IPS DF 19.7 (cell line): ENCODE measurements around the gene GLT8D2.

Experiments
- DNase-seq: peaks from one replicate; pipeline ENCODE4 v3.0.0-alpha.2; 2013; ENCODE audit warnings: low read depth, low spot score

The GLT8D2 gene

DNA sequence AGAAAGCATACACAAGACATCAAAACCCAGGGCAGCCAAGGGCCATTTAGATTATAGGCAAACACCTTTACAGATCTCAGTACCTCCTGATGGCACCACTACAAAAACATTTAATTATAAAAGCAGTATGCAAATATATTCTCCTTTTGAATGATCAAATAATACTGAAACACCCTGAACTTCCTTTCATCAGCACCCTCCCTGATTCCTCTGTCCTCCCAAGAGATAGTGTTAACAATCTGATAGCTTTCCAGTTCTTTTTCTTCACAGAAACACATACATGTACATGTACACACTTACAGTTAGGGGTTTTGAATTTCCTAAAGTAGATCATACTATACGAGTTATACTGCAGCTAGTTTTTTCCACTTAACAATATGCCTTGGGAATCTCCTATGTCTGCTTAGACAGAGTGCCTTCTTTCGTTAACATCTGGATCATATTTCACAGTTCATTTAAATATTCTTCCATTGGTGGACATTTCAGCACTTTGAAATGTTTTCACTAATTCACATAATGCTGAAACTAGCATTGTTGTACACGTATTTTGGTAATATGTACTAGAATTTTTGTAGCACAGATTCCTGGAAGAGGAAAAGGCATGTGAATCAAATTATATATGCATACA is 49.1 kb downstream of the GLT8D2 start:
- no peak for DNase-seq

DNA sequence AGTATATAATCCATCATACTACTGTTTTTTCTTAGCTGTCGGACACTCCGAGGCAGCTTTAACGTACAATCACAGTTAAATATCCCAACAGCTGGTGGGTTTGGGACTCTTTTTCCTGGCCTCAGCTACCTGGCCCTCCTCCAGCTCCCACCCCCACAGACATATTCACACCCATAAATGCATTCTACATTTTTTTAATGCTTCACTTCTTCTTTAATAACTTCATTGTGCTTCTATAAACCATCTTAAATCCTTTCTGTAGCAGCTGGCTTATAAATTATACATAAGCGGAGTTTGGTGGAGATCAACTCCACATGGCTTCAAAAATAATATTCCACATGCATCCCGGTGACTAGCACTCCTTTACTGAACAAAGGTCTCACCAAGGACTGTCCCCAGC is 51.0 kb downstream of the GLT8D2 start:
- no peak for DNase-seq

DNA sequence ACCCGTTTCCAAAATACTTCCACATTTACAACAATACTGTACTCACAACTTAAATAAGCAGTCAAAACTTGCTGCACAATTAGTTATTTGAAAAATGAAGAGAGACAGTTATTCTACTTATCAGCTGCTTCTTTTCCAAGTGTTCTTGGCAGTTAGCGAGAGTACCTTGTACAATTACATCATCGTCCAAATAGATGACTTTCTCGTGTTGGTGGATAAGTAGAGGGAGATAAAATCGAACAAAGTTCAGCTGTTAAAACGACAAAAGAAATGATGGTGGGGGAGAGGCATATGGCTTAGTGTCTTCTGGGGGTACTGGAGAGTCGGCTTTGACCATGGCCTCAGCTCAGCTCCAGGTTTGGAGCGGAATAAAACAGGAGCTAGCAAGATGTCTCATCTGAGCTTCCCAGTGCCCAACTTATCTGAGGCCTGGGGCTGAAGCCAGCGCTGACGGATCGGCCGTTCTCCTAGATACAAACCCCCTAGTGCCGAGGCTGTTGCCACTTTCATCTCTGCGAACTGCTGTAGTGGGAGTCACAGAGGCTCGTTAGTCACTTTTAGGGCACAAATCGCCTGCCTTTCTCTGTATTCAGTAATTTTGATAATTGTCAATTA is 52.6 kb downstream of the GLT8D2 start:
- DNase-seq, result no peak

DNA sequence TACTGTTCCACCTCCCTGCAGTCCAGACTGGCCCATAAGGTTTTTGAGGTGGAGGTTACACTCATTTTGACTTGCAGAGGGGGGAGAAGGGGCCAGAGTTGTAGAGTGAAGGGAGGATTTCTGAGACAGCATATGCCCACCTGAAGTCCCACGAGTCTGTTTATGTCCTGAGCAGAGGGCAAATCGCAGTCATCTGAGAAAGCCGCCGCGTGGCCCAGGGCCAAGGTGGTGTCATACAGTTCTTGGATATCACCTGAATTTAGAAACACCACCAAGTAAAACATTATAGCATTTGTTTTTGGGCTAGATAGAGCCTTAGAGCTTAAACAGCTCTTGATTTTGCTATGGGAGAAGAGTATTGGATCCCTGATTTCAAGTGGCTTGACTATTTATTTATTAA is 53.4 kb downstream of the GLT8D2 start:
- DNase-seq, result no peak

DNA sequence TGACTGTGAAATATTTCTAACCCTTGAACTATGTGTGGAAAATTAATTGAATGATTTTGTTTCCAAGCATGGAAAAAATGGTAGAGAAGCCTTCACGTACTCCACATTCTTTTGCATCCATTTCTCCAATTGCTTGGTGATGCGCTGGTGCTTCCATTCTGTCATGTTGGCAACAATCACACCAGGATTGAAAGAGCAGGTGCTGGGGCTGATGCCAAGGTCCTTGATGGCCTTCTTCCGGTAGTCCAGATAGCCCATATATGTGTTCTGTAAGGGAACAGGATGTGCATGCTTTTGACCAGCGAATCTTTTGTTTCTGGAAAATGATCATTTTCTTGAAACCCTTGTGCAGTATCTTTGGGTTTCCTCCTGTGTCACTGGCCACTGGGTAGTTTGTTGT is 55.8 kb downstream of the GLT8D2 start:
- DNase-seq, result no peak

DNA sequence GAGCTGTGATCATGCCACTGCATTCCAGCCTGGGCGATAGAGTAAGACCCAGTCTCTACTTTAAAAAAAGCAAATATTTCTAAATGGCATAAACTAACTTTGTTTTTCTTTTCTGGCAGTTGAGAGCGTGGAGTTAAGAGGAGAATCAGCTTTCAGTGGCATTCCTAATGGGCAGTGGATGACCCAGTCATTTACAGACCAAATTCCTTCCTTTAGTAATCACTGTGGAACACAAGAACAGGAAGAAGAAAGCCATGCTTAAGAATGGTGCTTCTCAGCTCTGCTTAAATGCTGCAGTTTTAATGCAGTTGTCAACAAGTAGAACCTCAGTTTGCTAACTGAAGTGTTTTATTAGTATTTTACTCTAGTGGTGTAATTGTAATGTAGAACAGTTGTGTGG is 63.2 kb downstream of the GLT8D2 start:
- DNase-seq, result peak; percentile 38

DNA sequence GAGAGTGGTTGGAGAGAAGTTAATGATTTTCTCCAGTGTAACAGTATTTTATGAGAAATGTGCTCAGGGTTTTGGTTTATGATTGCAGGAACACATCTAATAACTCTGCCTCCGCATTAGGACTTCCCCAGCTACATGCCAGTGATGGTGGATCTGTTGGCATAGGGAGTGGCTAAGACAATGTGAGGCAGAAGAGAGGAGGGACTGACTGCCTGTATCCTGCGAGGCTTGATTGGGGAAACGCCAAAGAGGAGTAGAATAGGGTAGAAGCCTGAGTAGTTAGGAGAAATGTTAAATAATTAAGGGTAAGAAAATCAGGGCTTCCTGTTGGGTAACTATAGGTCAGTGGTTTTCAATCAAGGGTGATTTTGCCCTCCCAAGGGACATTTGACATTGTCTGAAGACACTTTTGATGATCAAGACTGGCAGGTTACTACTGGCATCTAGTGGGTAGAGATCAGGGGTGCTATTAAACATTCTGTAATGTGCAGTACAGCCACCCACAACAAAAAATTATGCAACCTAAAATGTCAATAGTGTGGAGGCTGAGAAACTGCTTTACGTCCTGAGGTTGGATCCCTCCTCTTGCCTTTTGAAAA is 71.5 kb downstream of the GLT8D2 start:
- DNase-seq, result no peak

DNA sequence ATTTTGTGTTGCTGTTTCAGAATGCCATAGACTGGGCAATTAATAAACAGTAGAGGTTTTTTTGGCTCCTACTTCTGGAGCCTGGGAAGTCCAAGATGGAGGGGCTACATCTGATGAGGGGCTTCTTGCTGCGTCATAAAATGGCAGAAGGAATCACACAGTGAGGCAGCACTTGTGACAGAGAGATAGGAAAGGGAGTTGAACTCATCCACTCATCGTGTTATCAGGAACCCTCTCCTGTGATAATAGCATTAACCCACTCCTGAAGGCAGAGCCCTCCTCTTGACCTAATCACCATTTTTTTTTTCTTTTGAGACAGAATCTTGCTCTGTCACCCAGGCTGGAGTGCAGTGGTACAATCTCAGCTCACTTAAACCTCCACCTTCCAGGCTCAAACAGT is 74.6 kb downstream of the GLT8D2 start:
- no peak for DNase-seq

DNA sequence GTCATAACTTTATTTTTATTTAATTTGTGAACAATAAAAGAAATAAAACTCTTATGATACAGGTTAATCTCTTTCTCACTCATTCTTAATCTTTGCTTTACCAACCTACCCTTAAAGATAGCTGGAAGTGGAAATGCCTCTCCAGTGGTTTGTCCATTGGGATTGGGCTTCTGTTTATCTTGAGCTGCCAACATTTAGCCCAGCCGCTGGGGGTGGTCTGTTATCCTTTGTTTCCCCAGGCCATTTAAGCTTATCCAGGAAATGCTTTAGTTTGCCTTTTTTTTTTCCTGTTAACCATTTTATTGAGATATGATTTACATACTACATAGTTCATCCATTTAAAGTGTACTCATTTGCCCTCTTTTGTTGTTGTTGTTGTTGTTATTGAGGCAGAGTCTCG is 76.1 kb downstream of the GLT8D2 start:
- DNase-seq, result no peak

DNA sequence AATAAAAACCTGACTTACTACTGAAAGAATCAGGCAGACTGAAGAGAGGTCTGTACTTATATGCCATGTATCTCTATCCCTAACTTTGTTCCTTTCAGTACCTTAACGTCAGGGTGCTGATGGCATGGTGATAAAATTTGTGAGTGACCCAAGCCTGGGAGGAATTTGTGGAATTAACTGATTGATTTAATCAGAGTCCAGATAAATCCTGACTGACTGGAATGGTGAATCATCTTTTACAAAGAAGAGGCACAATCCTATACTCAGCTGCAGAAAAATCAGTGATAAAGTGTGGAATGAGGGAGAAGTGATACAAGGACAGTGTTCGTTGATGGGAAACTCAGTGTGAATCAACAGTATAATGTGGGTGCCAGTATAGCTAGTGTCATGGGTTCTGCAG is 80.6 kb downstream of the GLT8D2 start:
- no peak for DNase-seq

DNA sequence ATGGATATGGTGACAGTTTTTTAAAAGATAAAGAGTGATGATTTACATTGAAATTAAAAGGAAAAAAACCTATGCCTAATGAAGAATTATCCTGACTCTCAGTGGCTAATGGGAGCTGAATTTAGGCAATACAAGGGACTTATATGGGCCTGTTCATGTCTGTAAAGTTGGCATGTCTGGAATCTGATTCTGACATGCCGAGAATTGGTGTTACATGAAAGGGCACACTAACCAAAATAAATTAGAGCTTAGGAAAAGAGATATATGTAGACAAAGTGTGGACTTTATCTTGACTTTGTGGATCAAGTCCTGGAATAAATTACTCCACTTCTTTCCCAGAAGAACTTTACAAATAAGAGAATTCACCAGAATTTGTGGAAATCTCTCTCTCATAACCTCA is 83.3 kb downstream of the GLT8D2 start:
- no peak for DNase-seq

DNA sequence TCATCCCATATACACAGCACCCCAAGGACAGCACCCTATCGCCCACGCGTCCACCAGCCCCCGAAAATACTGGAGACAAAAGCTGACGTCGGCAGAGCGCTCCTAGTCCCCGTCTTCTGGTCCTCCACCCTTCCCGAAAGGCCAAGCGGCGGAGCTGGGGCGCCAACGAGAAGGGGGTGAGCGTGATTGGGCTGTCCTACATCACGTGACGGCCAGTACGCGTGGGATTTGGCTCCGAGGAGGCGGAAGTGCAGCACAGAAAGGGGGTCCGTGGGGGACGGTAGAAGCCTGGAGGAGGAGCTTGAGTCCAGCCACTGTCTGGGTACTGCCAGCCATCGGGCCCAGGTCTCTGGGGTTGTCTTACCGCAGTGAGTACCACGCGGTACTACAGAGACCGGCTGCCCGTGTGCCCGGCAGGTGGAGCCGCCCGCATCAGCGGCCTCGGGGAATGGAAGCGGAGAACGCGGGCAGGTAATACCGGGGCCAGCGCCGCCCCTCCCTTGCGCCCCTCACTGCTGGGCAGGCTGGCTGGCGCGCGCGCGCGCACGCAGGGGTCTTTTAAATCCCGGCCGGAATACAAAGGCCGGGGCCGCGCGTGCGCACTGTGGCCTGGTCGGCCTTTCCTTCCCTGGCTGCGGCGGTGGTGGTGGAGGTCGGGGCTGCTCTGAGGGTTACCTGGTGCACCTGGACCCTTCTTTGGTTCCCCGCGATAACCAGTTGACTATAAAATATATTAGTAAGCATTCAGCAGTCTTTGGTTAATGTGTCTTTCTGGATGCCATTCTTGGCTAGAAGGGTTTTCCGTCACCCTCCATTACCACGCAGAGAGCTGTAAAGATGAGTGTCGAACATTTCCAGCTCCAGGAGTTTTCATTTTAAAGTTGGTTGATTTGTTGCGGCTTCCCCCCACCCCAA is 84.1 kb downstream of the GLT8D2 start, which contains the start of gene TDG:
TDG (plus strand) TSS at position 283 of the 915 bp plus-strand sequence; CDS start at position 449, 166 bp downstream.
- peak; percentile 96 for DNase-seq

DNA sequence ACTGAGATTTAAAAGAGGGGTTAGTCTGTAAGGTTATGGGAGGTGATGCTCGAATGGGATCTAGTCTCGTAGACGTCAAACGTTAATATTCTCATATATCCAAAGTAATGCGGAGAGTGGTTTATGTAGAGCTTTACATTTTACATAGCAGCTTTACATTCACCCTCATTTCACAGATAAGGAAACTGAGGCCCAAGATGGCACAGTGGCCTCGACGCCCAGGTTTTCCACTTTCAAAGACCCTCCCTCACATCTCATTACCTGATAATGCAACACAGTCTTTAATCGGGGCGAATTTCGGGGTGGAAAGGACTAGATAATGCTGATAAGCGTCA is 84.8 kb downstream of the GLT8D2 start:
- no peak for DNase-seq

DNA sequence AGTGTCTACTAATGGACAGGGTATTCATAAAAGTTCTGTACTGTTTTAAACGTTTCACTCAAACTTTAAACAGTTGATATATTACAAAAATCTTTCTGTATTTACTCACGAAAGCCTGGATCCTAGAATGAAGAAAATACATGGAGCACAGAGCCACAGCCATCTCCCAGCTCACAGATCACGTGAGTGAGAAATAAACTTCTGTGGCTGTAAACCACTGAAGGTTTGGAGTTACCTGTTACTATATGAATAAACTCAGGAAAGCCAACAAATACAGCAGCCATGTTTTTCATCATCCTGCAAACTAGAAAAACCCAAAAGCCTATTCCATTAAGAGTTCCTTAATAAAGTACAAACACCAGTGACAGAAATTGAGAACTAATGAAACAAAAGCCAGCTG is 85.2 kb downstream of the GLT8D2 start:
- no peak for DNase-seq

DNA sequence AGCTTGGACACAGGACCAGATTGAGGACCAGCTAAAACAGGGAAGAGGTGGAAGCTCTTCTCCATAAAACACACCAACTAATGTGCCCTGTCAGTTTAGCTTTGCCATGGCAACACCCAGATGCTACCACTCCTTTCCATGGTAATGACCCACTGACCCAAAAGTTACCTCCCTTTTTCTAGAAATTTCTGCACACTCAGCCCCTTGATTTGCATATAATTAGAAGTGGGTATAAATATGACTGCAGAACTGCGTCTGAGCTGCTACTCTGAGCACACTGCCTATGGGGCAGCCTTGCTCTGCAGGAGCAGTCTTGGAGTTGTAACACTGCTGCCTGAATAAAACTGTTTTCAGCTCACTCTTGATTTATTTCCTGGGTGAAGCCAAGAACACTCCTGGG is 87.5 kb downstream of the GLT8D2 start:
- no peak for DNase-seq

DNA sequence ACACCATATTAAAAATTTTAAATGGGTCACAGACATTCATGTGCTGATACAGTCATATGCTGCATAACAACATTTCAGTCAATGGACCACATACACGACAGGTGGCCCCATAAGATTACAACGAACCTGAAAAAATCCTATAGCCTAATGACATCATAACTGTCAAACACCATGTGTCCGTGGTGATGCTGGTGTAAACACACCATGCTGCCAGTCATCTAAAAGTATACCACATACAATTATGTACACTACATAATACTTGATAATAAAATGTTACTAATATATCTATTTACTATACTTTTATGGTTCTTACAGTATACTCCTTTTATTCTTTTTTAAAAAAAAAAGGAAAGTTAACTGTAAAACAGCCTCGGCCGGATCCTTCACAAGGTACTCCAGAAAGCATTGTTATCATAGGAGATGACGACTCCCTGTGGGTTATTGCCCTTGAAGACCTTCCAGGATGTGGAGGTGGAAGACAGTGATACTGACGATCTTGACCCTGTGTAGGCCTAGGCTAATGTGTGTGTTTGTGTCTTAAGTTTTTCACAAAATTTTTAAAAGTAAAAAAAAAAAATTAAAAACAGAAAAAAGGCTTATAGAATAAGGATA is 89.3 kb downstream of the GLT8D2 start:
- no peak for DNase-seq

DNA sequence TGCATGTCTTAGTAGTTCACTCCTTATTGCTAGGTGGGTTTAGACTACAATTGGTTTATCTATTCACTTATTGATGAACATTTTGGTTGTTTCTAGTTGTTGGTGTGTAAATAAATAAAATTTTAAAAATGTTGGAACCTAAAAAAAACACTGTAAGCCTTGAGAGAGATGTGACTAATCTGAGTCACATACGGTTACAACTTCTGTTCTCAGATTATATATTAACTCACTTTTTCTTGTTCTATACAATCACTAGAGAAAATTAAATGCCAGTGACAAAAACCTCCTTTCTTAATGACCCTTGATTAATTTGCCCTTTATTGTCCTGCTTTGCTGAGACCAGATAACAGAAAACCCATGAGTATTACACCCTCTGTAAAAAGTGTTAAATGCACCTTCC is 91.4 kb downstream of the GLT8D2 start:
- DNase-seq, result no peak

DNA sequence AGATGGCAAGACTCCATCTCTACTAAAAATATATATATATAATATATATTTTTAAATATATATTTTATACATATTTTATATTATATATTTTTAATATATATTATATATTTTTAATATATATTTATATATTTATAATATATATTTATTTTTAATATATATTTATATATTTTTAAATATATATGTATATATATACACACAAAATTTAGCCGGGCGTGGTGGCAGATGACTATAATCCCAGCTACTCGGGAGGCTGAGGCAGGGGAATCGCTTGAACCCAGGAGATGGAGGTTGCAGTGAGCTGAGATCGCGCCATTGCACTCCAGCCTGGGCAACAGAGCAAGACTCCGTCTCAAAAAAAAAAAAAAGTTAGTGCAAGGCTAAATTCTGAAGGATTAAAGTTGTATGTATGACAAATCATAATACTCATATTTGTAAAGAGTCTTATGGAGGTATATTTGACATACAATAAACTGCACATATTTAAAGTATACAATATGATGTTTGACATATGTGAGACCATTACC is 92.1 kb downstream of the GLT8D2 start:
- DNase-seq, result no peak

DNA sequence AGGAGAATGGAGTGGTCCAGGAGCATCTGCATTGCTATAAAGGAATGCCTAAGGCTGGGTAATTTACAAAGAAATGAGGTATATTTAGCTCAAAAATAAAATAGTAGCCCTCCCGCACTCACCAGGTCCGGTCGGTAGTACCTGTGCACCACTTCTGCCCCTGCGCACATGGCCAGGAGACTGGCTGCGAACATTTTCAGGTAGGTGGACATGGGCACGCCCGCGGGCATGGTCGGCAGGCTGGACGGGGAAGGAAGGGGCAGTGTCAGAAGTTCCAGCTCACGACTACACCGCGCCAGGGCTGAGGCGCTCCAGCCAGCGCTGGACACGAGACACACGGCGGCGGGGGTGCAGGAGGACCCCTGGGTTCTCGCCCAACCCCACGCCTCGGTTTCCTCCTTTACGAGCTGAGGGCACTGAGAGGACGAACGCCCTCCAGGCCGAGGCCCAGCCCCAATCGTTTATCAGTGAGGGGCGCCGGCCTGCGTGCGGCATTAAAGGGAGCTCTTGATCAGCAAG is 93.4 kb downstream of the GLT8D2 start:
- no peak for DNase-seq

DNA sequence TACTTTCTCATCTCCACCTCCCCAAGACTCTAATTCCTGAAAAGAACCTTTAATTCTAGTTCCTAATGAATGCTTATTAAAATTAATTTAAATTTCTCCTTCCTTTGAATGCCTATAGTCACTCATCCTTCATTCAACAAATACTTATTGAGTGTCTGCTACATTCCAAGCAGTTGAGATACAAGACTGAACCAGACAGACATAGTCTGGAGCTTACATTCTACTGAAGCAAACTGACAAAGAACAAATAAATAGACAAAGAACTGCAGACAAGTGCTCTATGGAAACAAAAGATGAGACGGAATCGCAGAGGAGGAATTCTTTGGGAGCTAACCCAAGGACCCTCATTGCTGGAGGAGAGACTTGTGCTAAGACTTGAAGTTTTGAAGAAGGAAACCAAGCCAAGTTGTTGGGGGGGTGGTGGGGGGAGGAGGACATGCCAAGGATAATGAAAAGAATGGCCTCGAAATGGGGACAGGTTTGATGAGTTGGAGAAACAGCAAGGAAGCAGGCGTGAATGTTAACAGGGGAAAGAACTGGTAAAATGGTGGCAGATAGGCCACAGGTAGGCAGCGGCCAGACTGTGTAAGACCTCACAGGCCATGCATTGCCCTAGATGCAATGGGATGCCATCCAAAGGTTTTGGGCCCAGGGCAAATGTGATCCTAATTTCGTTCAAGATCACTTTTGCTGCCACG is 94.0 kb downstream of the GLT8D2 start:
- no peak for DNase-seq

DNA sequence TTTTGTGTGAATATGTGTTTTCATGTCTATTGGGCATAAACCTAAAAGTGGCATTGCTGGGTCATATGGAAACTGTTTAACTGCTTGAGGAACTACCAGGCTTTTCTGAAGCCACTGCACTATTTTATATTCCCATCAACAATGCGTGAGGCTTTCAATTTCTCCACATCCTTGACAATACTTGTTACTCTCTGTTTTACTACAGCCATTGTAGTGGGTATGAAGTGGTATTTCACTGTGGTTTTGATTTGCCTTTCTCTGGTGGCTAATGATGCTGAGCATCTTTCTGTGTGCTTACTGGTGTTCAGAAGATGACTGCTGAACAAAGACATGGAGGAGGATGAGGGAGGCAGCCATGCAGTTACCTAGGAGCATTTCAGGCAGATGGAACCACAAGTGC is 97.5 kb downstream of the GLT8D2 start:
- no peak for DNase-seq
